ENCODE data around the gene NOVA2.

DNA sequence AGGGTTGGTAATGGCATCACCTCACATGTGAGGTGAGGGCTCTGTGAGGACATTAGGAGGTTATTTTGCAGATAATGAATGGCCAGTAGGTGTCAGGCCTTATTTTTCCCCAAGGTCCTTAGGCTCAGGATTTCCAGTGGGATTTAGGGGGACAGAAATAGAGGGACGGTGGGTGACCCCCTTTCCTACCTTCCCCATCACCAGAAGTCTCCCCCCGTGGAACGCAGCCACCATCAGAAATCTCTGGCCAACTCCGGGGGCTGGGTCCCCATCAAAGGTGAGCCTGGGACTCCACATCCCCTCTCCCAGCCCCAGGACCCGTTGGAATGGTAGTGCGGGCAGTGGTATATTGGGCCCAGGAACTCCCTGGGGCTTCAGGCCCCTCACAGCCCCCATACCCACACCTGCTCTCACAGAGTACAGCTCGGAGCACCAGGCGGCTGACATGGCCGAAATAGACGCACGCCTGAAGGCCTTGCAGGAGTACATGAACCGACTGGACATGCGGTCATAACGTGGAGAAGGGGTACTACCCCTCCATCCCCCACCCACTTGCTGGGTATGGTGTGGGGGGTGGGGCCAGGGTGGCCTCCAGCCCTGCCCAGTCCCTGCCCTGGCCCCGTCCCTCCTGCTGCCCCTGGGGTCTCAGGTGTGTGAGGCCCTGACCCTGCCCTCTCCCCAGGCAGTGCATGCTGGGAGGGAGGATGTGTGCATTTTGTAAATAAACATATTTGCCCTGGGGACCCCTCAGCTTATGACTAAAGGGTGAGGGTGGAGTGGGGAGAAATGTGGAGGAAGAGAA, 44.4 kb upstream of the NOVA2 start:
- no peak for TF ChIP-seq POLR2A (IDR thresholded peaks at IDR 0.05)
- TF ChIP-seq, protein P1, sequence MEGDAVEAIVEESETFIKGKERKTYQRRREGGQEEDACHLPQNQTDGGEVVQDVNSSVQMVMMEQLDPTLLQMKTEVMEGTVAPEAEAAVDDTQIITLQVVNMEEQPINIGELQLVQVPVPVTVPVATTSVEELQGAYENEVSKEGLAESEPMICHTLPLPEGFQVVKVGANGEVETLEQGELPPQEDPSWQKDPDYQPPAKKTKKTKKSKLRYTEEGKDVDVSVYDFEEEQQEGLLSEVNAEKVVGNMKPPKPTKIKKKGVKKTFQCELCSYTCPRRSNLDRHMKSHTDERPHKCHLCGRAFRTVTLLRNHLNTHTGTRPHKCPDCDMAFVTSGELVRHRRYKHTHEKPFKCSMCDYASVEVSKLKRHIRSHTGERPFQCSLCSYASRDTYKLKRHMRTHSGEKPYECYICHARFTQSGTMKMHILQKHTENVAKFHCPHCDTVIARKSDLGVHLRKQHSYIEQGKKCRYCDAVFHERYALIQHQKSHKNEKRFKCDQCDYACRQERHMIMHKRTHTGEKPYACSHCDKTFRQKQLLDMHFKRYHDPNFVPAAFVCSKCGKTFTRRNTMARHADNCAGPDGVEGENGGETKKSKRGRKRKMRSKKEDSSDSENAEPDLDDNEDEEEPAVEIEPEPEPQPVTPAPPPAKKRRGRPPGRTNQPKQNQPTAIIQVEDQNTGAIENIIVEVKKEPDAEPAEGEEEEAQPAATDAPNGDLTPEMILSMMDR (IDR thresholded peaks at IDR 0.05) = no peak
- TF ChIP-seq POLR2AphosphoS5 (IDR thresholded peaks at IDR 0.05) = no peak
- no peak for TF ChIP-seq EP300 (IDR thresholded peaks at IDR 0.05; ENCODE audit: low read depth)

All from transverse colon (tissue), 4 donors.